GM19043 (cell line): ENCODE results near the gene ALX4.

ENCODE experiments used
- ATAC-seq: cut with Tn5 transposase; IDR thresholded peaks from one replicate; pipeline ENCODE4 v1.9.1; 2021; ENCODE audit warnings: low read depth; ENCODE audit not compliant: unreplicated experiment

Gene ALX4

DNA sequence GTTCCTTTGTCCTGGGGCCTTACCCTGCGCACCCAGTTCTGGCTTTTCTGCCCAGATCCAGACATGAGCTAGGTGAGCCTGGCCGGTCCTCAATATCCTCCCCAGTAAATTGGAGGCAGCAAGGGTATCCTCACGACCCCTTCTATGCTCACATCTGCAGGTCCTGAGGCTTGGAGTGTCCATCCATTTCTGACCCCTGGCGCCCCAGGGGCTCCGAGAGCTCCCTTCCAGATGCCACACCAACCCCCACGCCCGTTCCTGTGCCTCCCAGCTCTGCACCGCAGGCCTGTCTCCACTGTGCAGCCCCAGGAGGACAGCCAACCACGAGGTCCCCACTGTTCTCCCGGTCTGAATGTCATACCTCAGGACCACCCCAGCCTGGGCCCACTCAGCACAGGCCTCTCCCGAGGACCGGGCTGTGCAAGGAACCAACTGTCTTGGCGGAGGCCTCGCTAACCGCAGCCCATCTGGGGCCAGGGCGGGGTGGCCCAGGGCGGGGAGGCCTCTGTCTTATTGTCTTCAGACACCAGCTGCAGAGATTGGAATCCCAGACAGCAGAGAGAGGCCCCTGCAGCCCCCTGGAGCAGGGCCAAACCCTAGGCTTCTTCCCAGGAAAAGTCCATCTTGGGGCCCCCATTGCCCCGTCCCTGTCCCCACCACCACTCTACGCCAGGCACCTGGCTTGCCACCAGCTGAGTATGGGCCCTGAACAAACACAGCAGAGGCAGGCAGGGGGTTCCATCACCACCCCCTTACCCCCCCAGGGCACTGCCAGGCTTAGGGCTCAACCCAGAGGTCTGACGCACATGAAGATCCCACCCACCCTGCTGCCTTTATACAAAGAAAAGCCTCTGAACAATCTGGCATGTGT is 39.3 kb downstream of the ALX4 start:
- no peak for ATAC-seq

DNA sequence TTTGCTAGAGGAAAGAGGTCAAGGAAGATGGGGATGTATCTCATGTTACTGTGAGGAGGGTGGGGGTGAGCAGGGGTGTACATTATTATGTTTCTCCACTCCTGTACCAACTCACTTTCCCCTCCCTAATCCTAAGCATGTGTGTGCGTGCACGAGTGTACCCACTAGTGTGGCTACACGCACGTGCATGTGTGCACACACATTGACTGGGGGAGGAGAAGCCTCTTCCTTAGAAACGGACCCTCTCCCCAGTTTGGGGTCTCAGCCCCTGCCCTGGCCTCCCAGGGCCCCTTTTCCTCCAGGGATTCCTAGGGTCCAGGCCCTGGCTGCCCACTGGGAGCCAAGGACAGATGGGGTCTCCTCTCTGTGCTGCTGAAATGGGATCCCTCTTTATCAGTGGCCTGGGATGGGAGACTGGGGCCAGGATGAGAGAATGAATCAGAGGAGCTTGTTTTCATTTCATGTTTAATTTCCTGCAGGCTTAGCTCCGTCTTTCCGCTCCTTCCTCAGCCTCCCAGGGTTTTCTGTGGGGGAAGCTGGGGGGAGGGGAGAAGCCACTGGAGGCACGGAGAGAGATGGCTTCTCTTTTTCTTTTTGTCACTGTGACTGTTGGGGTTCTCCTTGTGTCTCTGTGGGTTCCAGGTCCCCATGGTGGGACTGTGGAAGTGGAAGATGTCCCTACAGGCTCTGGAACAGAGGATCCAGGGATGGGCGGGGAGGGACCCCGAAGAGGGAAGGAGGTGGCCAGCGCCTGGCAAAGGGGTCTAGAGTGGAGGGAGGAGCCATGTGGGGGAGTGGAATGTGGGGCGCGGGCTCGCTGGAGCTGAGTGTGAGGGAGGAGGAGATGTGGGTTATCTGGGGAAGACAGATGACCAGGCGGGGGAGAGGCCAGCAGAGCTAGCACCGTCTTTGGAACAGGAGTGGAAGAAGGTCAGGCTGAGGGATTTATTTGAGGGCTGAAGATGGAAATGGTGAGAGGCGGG is 40.3 kb downstream of the ALX4 start:
- ATAC-seq: no peak

DNA sequence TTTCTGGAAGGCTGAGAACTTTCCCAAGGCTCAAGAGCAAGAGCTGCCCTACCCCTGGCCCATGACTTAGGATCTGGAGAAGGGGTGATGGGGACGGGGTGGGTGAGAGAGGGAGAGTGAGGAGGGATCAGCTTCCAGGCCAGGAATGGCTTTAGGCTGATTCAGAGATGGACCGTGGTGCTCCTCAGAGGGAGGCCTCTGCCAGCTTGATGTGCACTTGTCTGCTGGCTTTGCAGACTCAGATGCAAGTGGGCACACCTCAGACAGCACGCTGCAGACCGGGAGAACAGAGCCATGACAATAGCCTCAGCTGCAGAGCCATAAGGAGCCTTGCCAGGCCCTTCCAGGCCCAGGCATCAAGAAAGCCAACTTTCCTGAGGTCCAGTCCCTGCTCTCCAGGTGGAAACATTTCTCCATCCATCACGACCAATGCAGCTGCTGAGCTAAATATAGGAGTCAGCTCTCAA is 41.3 kb downstream of the ALX4 start:
- no peak for ATAC-seq

DNA sequence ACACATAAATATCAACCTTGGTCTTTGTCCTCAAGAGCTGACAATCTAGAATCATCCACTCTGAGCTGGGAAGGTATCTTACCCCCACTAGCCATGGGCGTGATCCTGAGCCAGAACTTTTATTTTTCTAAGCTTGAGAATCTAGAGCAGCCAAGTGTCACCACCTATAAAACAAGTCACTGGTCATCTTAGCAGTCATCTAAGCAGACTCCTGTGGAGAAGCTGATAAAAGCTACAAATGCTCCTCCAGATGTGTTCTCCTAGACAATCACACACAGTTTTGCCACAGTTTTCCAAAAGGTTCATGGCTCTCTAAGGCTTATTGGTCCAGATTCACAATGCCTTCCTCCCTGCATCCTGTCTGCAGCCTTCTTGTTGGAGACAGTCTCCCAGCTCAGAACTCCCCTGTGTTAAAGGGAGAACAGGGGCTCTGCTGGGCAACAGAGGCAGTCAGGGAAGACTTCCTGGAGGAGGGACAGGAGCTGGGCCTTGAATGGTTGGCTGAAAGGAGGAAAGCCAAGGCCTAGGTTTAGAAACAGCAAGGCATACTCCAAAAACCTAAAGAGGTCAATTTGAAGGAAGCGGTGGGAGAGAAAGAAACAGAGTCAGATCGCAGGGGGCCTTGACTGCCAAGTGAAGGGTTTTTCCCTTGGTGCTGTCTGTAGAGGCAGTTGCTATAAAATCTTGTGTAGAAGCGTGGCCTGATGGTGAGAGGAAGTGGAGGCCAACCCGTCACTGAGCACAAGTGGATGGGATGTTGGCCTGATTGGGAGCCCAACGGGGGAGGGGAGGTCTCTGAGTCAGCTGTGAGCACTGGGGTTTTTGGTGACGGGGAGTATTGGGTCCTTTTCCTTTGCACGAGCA is 42.0 kb downstream of the ALX4 start:
- ATAC-seq: no peak

DNA sequence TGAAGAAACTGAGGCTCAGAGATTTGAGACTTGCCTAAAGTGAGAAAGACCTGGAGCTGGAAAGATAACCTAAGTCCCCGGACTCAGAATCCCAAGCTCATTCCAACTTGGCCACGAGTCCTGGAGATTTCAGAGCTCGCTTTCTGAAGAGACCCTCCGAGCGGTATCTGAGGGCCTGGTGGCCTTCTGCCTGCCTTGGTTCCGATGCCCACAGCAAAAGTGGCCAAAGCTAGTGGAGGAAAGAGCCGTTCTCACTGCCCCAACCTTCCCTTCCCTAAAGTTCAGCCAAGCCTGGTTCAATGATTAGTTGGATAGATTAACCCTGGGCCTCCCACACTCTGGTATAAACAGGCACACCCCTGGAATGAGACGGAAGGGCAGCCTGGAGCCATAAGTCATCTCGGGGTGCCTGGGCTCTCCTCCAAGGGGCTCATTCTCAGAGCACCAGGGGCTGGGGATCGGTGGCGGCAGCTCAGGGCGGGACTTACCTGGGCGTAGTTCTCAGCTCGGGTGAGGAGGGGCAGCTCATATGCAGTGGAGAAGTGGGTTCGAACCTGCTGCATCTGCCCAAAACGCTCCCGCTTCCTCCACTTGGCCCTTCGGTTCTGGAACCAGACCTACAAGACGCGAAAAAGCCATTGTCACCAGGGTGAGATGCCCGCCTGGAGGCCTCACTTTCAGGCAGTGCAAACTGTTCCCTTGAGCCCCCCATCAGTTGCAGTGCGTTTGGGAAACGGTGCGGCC is 42.8 kb downstream of the ALX4 start:
- ATAC-seq: no peak

DNA sequence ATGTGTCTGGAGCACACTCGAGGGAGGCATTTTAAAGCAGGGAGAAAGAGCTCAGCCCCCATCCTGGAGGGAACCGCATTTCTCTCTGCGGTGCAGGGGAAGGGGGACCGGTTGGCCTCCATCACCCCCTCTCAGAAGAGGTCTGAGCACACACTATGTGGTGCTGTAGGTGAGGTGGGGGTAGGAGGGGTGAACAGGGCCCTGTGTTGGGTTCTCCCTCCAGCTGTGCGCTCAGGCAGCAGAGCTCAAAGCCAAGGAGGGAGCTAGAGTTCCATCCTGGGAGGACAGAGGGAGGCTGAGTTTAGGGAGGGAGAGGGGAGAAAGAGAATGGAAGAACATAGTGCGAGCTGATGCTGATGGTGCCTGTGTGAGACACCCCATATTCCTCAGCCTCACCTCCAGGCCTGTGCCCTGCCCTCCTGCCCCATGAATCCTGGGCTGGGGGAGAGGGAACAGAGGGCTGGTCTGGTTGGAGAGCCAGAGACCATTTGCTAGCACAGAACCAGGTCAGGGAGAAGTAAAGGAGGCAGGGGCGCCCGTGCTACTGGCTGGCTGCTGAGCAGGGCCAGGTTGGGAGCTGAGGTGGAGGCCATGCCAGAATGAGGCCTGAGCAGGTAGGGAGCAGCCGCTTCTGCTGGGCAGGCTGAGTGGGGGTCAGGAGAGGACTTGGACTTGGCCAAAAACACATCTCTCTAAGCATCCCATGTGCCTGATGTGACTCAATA is 43.7 kb downstream of the ALX4 start:
- no peak for ATAC-seq

DNA sequence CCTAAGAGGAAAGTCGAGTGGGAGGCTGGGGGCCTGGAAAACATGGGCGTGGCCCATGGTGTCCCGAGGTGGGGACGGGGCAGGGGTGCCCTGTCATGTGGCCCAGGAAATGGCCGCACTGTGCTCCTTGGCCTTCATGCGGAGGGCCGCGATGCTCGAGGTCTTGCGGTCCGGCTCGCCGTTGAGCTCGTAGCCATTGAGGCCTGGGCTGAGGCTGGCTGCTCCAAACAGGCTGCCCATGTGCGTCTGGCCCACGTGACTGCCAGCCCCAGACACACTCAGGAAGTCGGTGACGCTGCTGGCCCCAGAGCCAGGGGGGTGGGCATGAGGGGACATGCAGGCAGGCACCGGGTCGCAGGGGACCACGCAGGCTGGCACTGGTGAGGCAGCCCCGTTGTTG is 45.2 kb downstream of the ALX4 start:
- ATAC-seq: no peak

DNA sequence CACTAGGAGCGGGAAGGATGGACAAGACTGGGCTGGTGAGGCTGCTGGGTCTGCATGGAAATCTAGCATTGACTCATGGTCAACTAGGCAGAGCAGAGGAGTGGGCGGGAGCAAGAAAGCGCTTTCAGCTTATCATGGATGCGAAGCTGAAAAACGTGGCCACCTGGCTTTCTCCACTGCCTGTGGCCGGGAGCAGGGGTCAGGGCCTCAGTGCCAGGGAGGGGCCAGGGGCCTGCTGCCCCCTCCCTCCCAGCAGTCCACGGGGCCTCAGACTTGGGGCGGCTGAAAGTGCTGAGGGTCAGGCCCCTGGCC is 45.5 kb downstream of the ALX4 start:
- ATAC-seq: no peak

DNA sequence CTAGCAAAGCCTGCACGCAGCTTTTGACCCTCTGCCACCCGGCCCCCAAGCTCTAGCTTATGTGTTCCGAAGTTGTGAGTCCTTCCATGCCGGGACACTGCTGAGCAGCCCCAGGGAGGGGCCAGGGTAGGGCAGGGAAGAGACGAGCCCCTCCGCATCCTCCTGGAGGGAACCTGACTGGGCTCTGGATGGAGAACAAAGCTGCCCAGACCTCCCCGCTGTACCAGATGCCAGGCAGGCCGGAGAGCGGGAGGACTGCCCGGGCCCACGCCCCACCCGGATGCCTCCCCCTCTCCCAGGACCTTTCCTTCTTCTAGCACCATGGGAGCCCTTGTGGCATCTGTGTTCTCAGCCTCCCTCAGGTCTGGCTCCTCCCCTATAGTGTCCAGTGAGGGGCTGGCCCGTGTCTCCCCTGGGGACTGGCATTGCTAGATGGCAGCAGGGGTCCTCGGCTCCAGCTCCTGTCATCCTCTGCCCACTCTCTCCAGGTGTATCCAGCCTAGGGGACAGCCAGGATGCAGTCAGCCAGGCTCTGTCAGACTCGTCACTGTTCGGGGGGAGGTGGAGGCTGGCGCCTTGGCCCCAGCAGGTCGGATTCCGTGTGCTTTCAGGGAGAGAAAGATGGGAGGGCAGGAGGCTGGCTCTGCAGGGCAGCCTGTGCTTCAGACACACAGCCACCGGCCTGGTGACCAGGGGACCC is 46.1 kb downstream of the ALX4 start:
- ATAC-seq: no peak

DNA sequence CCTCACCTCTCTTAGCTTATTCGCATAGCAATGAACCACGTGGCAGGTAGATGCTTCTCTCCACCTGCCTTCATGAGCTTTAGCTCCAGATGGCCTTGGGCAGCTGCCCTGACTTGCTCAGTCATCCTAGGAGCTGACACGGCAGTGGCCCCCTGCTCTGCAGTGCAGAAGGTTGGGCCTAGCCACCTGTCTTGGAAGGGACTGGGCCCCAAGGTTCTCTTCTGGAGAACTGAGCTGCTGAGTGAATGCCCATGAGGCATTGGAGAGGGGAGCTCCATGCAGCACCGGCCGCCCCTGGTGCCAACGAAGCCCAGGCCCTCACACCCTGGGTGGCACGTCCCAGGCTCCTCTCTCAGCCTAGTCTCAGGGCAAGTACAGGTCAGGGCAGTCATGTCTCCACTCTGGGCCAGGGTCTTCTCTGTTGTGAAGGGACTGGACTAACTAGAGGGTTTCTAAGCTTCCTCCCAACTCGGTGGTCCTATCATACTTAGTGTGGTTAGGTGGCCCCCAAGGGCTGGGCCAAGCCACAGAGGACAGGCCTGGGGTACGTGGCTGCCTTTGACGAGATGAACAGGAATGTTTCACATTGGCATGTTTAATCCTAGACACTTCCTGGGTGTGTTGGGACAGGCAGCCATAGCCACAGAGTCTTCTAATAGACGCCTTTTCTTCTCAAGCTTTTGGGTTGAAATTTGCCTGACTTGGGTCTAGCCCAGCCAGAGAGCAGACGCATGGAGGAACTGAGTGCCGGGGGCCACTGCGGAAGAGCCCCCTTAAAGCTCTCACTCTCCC is 47.9 kb downstream of the ALX4 start:
- no peak for ATAC-seq

DNA sequence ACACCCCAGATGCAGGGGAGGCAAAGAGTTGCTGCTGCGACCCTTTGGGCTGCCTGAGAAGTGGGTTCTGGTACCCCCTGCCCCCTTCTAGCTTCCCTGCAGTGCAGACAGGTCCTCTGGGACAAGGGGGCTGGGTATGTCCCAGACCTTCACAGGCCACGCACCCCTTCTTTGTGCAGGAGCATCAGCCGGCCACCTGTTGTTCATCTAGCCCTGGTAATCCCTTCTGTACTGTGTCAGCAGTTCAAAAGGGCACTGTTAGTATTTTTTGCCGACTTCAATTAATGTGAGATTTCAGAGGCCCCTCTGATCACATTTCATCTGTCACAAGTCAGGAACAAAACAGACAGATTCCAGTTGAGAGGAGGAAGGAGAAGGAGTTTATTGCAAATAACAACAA is 49.9 kb downstream of the ALX4 start:
- ATAC-seq: no peak

DNA sequence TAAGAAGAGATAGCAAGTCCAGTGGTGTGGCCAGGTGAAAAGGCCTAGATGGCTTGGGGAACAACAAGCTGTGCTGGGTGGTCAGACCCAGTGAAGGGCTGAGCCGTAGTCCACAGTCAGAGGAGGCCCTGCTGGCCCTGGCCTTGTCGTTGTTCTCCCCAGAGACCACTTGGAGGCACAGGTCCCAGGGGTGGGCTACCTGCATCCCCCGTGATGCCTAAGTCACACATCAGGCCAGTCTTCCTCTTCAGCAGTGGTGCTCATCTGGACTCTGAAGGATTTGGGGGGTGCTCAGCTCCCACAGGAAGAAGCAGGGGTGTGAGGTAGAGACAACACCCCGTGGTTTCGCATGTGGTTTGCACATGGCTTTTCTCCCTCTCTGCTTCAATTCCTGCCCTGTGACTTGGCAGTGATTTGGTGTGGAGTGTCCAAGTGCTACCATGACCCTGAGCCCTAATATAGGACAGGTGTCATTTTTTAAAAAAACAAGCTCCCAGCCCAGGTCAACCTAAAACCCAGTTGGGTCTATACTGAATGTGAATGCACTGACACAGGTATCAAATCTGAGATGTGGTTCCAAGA is 51.0 kb downstream of the ALX4 start:
- ATAC-seq: no peak

DNA sequence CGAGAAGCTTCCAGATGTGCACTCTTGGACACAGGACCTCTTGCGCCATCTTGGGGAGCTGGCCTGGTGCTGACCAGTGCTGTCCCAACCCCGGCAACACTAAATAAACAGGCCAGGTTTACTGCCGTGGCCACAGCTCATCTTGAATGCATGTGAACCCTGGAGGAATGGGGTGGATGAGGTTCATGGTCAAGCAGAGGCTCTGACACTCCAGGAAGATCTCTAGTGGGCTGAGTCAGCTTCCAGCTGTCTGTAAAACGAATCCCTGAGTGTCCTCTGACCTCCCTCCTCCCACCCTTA is 51.8 kb downstream of the ALX4 start:
- no peak for ATAC-seq

DNA sequence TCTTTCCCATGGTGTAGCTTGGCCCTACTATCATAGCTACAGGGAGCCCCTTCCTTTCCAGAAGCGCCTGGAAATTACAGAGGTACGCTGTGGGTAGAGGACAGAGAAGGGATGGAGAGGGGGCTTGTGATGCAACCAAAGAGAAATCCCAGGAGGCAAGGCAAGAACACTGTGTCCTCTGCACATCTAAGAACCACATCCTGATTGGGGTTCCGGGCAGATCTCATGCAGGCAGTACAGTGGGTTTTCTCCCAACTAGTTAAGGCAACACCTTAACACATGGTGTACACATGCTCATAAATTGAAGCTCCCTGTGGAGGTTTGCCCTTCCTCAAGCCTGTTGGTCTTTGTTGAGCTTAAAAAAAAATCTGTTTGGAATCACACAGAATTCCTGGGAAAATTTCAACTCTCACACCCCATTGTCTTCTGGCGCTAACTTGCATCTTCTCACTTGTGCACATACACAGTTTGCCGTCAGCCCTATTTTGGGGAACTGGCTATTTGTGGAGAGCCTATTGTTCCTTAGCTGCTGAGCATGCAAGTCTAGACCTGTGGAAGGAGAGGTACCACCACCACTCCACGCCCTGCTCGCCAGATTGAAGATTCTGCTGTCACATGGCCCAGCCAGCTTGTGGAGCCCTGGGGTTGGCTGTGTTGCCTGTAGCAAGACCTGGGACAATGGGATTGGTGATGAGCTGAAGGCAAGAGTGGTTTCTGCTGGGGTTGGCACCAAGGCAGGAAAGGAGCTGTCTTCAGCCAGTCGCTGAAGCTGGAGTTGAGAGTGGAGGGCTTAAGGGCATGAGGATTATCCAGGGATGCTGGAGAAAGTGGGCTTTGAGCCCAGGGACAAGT is 52.4 kb downstream of the ALX4 start:
- no peak for ATAC-seq

DNA sequence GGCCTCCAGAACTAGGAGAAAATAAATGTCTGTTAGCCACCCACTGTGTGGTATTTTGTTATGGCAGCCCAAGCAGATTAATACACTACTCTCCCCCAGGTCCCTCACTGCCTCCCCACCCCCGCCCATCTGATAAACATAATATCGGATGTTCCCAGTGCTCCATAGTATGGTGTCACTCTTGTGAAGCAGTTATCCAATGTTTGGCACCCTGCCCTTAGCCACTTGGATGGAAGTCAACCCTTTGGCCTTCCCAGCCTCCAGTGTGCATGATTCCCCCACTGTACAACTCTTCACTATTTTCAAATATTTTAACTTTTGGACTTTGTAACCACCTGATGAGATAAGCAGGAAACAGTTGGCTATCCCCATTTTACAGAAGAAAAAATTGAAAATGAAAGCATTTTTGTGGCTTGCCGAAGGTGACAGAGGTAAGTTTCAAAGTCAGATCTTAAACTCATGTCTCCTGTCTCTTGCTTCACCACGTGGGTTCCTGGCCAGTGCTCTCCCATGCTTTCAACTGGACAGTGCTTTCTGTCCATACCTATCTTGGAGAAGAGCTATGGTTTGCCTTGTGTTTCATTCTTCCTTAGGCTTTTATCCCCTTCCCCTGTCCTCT is 53.2 kb downstream of the ALX4 start:
- no peak for ATAC-seq

DNA sequence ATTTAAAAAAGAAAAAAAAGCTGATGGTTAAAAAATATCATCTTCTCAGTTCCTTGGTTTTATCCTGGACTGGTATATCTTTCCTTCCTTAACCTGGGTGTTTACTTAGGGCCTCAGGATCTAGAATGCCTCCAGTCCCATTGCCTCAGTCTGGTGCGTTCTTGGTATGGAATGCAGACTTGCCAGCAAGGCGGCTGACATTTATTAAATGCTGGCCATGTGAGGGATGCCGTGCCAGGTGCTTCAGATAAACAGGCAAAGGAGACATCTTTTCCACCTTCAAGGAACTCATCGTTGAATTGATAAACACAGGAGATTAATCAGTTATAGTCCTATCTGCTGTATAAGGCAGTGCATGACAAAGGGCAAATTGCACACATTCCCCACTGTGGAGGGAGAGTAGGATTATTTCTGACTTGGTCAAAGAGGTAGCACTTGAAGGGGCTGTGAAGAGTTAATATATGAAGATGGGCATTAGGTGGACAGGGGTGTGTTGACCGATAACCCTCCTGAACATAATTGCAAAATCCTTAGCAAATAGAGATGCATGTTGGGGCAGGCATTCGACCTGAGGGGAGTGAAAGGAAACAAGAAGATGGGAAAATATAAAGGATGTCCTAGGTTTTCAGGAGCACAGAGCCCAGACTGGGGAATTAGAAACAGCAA is 54.4 kb downstream of the ALX4 start:
- ATAC-seq: no peak
